ENCODE measurements around the gene ESM1. TPM values are rescaled to one million over a fixed set of nuclear protein-coding genes. Genes with fewer than 3 reads are reported as not detected.
A peak's percentile ranks its signal among the peaks of the same experiment; 100 is the strongest.

Gene ESM1
- total RNA-seq, 1 experiment from 2014 or later, result not detected

DNA sequence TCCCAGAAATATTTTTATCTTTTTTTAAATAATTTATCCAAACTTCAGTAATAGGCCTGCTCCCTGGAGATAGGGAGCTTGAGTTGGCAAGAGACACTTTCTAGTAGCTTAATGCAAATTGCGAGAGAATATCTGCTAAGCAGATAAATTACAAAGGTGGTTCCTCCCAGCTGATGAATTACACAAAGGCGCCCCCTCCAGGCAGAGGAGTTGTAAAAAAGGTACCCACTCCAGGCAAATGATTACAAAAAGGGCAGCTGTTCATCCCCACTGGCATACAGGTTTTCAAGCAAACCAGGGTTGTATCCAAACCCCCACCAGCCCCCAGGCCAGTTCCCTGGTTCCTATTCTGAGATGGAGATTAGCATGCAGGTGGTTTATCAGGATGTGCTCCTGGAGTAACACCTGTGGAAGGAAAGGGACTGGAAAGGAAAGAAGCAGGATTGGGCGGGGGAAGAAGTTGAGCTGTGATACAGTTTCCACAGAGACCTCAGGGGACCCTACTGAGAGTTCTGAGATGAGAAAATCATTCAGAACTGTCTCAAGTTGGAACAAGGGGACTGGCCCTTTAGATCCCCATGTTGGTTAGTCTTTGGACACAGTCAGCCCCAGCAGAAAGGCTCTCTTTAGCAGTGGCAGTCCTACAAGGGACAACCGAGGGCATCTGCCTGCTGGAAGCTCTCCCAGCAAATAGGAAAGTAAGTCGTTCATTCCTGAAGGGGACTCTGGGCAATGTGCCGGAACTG is 25.5 kb downstream of the ESM1 start:
- peak; percentile 43 for DNase-seq
- Mint-ChIP-seq H3K36me3 (ENCODE audit: insufficient read depth, unreplicated experiment) (no peaks in the 10 kb centered on the region), H3K27ac (ENCODE audit: unreplicated experiment) (no peak overlapping the region), H3K27me3 (ENCODE audit: unreplicated experiment) (peaks cover 85% of the 10 kb centered on the region), H3K9me3 (ENCODE audit: low read depth, unreplicated experiment) (no peaks in the 10 kb centered on the region), H3K4me3 (ENCODE audit: low read depth, unreplicated experiment) (no peak overlapping the region), H3K4me1 (ENCODE audit: low read depth, unreplicated experiment) (no peaks in the 10 kb centered on the region)
- TF ChIP-seq, protein P1, sequence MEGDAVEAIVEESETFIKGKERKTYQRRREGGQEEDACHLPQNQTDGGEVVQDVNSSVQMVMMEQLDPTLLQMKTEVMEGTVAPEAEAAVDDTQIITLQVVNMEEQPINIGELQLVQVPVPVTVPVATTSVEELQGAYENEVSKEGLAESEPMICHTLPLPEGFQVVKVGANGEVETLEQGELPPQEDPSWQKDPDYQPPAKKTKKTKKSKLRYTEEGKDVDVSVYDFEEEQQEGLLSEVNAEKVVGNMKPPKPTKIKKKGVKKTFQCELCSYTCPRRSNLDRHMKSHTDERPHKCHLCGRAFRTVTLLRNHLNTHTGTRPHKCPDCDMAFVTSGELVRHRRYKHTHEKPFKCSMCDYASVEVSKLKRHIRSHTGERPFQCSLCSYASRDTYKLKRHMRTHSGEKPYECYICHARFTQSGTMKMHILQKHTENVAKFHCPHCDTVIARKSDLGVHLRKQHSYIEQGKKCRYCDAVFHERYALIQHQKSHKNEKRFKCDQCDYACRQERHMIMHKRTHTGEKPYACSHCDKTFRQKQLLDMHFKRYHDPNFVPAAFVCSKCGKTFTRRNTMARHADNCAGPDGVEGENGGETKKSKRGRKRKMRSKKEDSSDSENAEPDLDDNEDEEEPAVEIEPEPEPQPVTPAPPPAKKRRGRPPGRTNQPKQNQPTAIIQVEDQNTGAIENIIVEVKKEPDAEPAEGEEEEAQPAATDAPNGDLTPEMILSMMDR (IDR thresholded peaks at IDR 0.05; ENCODE audit: unreplicated experiment), result no peak
- CTCF ChIA-PET, result interaction anchor here (0.7 to 0.8 kb wide), 2 partner anchors 16 to 54 kb away, joined by 3 to 5 read pairs; no protein-coding TSS in a partner anchor
- intact Hi-C loops (cut with micrococcal nuclease; ENCODE audit: unreplicated experiment), result no loop called here
- BruUV-seq (replicated peaks), result no TSS peak

DNA sequence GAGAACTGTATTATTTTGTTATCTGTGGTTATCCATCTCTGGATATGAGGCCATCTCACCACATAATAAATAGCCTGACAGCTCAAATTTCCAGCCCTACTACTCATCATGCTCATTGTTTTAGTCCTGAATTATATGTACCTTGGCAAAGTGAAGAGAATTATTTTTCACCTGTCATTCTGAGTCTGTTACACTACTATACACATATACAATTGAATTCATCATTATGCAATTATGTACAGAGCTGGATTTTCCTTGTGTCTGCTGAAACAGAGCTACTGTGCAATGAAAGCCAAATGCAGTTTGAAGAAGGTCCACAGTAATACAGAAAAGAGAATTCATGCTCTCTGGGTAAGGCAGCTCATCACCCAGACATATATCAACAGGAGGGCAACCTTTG is 28.5 kb downstream of the ESM1 start:
- Mint-ChIP-seq H3K36me3 (ENCODE audit: insufficient read depth, unreplicated experiment) (no peaks in the 10 kb centered on the region), H3K4me1 (ENCODE audit: low read depth, unreplicated experiment) (no peaks in the 10 kb centered on the region), H3K9me3 (ENCODE audit: low read depth, unreplicated experiment) (peaks cover 2% of the 10 kb centered on the region), H3K27ac (ENCODE audit: unreplicated experiment) (no peak overlapping the region), H3K4me3 (ENCODE audit: low read depth, unreplicated experiment) (no peak overlapping the region), H3K27me3 (ENCODE audit: unreplicated experiment) (peaks cover 57% of the 10 kb centered on the region)
- TF ChIP-seq, protein P1 (IDR thresholded peaks at IDR 0.05; ENCODE audit: unreplicated experiment), result no peak
- CTCF ChIA-PET, result interaction anchor here (0.6 kb wide), 2 partner anchors 160 to 1476 kb away, joined by 3 to 4 read pairs; no protein-coding TSS in a partner anchor
- no TSS peak for BruUV-seq (replicated peaks)
- intact Hi-C loops (cut with micrococcal nuclease; ENCODE audit: unreplicated experiment), result no loop called here
- no peak for DNase-seq

DNA sequence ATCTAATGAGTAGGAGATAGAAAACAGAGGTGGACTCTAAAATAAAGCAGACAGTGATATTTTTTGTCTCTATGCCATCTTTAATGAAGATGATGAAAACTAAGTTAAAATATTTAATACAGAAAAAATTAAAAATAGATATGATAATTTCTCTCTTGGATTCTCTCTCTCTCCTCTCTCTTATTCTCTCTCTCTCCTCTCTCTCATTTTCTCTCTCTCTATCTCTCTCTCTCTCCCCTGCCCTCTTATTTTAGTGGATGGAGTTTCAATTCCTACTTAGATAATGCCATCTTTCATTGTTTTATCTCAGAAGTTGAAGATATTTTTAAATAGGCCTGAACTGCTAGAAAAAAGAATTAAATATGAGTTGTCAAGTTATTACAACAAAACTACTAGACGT is 38.2 kb downstream of the ESM1 start:
- Mint-ChIP-seq H3K27me3 (ENCODE audit: unreplicated experiment) (peaks cover 63% of the 10 kb centered on the region), H3K27ac (ENCODE audit: unreplicated experiment) (no peak overlapping the region), H3K9me3 (ENCODE audit: low read depth, unreplicated experiment) (no peaks in the 10 kb centered on the region), H3K4me3 (ENCODE audit: low read depth, unreplicated experiment) (no peak overlapping the region), H3K36me3 (ENCODE audit: insufficient read depth, unreplicated experiment) (no peaks in the 10 kb centered on the region), H3K4me1 (ENCODE audit: low read depth, unreplicated experiment) (no peaks in the 10 kb centered on the region)
- DNase-seq, result no peak
- no TSS peak for BruUV-seq (replicated peaks)
- TF ChIP-seq, protein P1 (IDR thresholded peaks at IDR 0.05; ENCODE audit: unreplicated experiment), result no peak
- CTCF ChIA-PET, result no interaction called here
- intact Hi-C loops (cut with micrococcal nuclease; ENCODE audit: unreplicated experiment), result no loop called here

DNA sequence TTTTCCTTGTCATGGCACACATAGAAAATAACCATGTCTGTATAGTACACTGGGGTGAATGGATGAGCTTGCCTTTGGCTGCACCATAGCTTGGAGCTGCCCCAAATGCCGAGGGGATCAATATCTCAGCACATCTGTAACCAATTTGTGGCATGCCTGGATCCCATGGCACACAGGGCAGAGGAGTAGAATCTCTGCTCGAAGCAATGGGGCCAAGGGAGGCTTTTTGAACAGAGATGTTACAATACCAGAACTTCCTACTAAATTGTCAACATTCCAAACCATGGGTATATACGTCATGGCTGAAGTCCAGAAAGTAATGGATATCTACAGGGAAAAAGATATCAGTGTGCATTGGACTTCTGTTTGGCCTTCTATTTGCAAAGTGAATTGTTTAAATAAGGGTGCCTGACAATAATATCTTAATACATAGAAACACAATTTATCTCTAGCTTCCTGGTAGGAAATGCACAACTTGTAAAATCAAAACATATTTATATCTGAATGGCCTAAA is 39.0 kb downstream of the ESM1 start:
- Mint-ChIP-seq H3K27me3 (ENCODE audit: unreplicated experiment) (peaks cover 68% of the 10 kb centered on the region), H3K9me3 (ENCODE audit: low read depth, unreplicated experiment) (no peaks in the 10 kb centered on the region), H3K27ac (ENCODE audit: unreplicated experiment) (no peak overlapping the region), H3K4me1 (ENCODE audit: low read depth, unreplicated experiment) (no peaks in the 10 kb centered on the region), H3K36me3 (ENCODE audit: insufficient read depth, unreplicated experiment) (no peaks in the 10 kb centered on the region), H3K4me3 (ENCODE audit: low read depth, unreplicated experiment) (no peak overlapping the region)
- TF ChIP-seq, protein P1 (IDR thresholded peaks at IDR 0.05; ENCODE audit: unreplicated experiment), result no peak
- intact Hi-C loops (cut with micrococcal nuclease; ENCODE audit: unreplicated experiment), result no loop called here
- CTCF ChIA-PET, result no interaction called here
- BruUV-seq (replicated peaks), result no TSS peak
- DNase-seq, result no peak

All from Calu3 (cell line).